Activated T-helper 2 cell treated with anti-CD3 and anti-CD28 coated beads, Interferon-gamma antibody, Interleukin-2, Interleukin-4, amounts not matched to agents 10 μg/mL and 5 μg/mL and 100 μg/mL, durations not matched to agents 14 hours and 24 hours and 36 hours (primary cell): ENCODE data around the gene RARB. TPM values are rescaled to one million over a fixed set of nuclear protein-coding genes. Genes with fewer than 3 reads are reported as not detected.

Experiments
- DNase-seq: peaks from one replicate; pipeline ENCODE4 v3.0.0; 2021; ENCODE audit warnings: low spot score
- H3K27ac Mint-ChIP-seq: one replicate; pipeline ENCODE4 v1.8.0; 2021; ENCODE audit warnings: mixed read lengths
- H3K27me3 Mint-ChIP-seq: one replicate; pipeline ENCODE4 v1.8.0; 2021; ENCODE audit warnings: low read depth, mixed read lengths
- H3K36me3 Mint-ChIP-seq: one replicate; pipeline ENCODE4 v1.8.0; 2021; ENCODE audit warnings: low read depth, mixed read lengths
- H3K4me1 Mint-ChIP-seq: one replicate; pipeline ENCODE4 v1.8.0; 2021; ENCODE audit warnings: low read depth, mixed read lengths
- H3K4me3 Mint-ChIP-seq: one replicate; pipeline ENCODE4 v1.8.0; 2021; ENCODE audit warnings: low read depth, mild to moderate bottlenecking, moderate library complexity, mixed read lengths
- H3K9me3 Mint-ChIP-seq: one replicate; pipeline ENCODE4 v1.8.0; 2021; ENCODE audit warnings: mixed read lengths
- intact Hi-C: fragments of 100-400 bp; cut with micrococcal nuclease; formaldehyde crosslinking; loops from one replicate; pipeline ENCODE4 v1.15.1; 2023
- total RNA-seq: library from RNA; stranded (reverse); gene quantifications from 2 replicates; pipeline ENCODE4 v1.2.3, GENCODE V29; 2022

RARB gene
- total RNA-seq, 1 donor from 2014 or later: not detected

GRCh38 chr3:25404569-25404968, 23.5 kb upstream of the RARB start:
- no peak for DNase-seq
- H3K9me3 Mint-ChIP-seq: no peaks in the 10 kb centered on the region
- H3K4me1 Mint-ChIP-seq: no peaks in the 10 kb centered on the region
- no peak overlapping the region for H3K27ac Mint-ChIP-seq
- H3K27me3 Mint-ChIP-seq: no peaks in the 10 kb centered on the region
- intact Hi-C loops: no loop called here
- H3K36me3 Mint-ChIP-seq: no peaks in the 10 kb centered on the region
- no peak overlapping the region for H3K4me3 Mint-ChIP-seq

GRCh38 chr3:25405335-25405734, 22.7 kb upstream of the RARB start:
- no peak overlapping the region for H3K4me3 Mint-ChIP-seq
- H3K9me3 Mint-ChIP-seq: no peaks in the 10 kb centered on the region
- no peaks in the 10 kb centered on the region for H3K4me1 Mint-ChIP-seq
- H3K36me3 Mint-ChIP-seq: no peaks in the 10 kb centered on the region
- H3K27ac Mint-ChIP-seq: no peak overlapping the region
- H3K27me3 Mint-ChIP-seq: no peaks in the 10 kb centered on the region
- no peak for DNase-seq
- intact Hi-C loops: no loop called here

GRCh38 chr3:25410703-25411102, 17.4 kb upstream of the RARB start:
- H3K27ac Mint-ChIP-seq: no peak overlapping the region
- H3K9me3 Mint-ChIP-seq: no peaks in the 10 kb centered on the region
- no peaks in the 10 kb centered on the region for H3K4me1 Mint-ChIP-seq
- intact Hi-C loops: no loop called here
- no peaks in the 10 kb centered on the region for H3K36me3 Mint-ChIP-seq
- DNase-seq: no peak
- H3K4me3 Mint-ChIP-seq: no peak overlapping the region
- H3K27me3 Mint-ChIP-seq: no peaks in the 10 kb centered on the region

DNA sequence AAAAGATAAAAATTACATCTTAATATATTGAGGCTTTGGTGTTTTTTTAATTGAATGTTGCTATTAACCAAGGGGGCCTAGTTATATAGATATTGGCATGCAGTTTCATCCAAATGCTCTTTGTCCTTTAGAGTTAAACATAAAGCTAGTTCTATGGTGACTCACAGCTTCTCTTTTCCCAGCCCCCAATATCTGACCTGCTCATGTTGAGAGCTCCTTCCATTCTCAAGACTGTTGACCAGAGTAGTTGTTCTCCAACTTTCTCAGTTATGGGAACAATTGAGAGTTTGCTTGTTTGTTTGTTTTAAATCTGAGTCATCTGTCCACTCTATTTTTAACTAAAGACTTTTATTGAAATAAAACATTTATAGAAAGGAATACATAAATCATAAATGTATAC, 15.8 kb upstream of the RARB start:
- intact Hi-C loops: no loop called here
- DNase-seq: no peak
- H3K4me3 Mint-ChIP-seq: no peak overlapping the region
- no peaks in the 10 kb centered on the region for H3K36me3 Mint-ChIP-seq
- H3K9me3 Mint-ChIP-seq: no peaks in the 10 kb centered on the region
- no peaks in the 10 kb centered on the region for H3K4me1 Mint-ChIP-seq
- no peaks in the 10 kb centered on the region for H3K27me3 Mint-ChIP-seq
- H3K27ac Mint-ChIP-seq: no peak overlapping the region

GRCh38 chr3:25416176-25416575, 11.9 kb upstream of the RARB start:
- Mint-ChIP-seq H3K4me1 (no peaks in the 10 kb centered on the region), H3K4me3 (no peak overlapping the region), H3K27me3 (no peaks in the 10 kb centered on the region), H3K36me3 (no peaks in the 10 kb centered on the region), H3K27ac (no peak overlapping the region), H3K9me3 (no peaks in the 10 kb centered on the region)
- DNase-seq: no peak
- intact Hi-C loops: no loop called here

DNA sequence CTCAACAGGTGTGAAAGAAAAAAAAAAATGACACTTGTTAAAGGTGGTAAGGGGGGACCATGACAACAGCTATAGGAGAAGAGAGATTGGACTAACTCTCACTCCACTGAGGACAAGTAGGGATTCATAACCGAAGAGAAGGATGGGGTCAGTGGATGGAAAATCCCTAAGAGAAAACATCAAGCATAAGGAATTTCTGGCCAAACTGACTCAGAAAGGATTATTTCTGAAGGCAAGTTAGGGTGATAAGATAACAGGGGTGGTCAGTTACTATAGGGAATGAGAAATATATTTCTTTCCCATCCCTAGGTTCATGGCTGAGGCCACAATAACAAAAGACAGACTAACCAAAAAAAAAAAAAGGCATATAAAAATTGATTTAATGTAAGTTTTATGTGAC, 9.5 kb upstream of the RARB start:
- intact Hi-C loops: no loop called here
- Mint-ChIP-seq H3K27ac (no peak overlapping the region), H3K27me3 (no peaks in the 10 kb centered on the region), H3K4me3 (no peak overlapping the region), H3K9me3 (no peaks in the 10 kb centered on the region), H3K36me3 (no peaks in the 10 kb centered on the region), H3K4me1 (no peaks in the 10 kb centered on the region)
- DNase-seq: no peak

GRCh38 chr3:25419251-25419650, 8.8 kb upstream of the RARB start:
- no peaks in the 10 kb centered on the region for H3K36me3 Mint-ChIP-seq
- H3K9me3 Mint-ChIP-seq: no peaks in the 10 kb centered on the region
- H3K27me3 Mint-ChIP-seq: no peaks in the 10 kb centered on the region
- intact Hi-C loops: no loop called here
- no peak for DNase-seq
- H3K4me1 Mint-ChIP-seq: no peaks in the 10 kb centered on the region
- no peak overlapping the region for H3K4me3 Mint-ChIP-seq
- no peak overlapping the region for H3K27ac Mint-ChIP-seq

DNA sequence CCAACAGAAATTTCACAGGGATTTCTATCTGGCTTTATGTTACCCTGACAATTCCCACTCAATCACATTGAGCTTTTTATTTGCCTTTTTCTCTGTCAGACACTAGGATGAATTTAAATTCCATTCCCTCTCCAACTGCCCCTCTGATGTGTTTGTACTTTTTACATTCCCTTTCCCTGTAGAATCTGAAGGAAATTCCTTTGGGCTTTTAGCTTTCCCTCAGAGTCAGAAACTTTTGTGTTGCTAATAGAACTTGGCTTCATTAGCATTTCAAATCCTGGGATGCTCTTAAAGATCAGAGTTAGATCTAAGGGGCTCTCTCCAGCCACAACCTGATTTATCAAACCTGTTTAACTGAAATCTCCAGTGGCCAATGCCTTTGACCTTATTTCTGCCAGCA, 7.9 kb upstream of the RARB start:
- intact Hi-C loops: no loop called here
- no peak overlapping the region for H3K27ac Mint-ChIP-seq
- no peak for DNase-seq
- H3K4me1 Mint-ChIP-seq: no peaks in the 10 kb centered on the region
- H3K4me3 Mint-ChIP-seq: no peak overlapping the region
- no peaks in the 10 kb centered on the region for H3K36me3 Mint-ChIP-seq
- no peaks in the 10 kb centered on the region for H3K9me3 Mint-ChIP-seq
- H3K27me3 Mint-ChIP-seq: no peaks in the 10 kb centered on the region

DNA sequence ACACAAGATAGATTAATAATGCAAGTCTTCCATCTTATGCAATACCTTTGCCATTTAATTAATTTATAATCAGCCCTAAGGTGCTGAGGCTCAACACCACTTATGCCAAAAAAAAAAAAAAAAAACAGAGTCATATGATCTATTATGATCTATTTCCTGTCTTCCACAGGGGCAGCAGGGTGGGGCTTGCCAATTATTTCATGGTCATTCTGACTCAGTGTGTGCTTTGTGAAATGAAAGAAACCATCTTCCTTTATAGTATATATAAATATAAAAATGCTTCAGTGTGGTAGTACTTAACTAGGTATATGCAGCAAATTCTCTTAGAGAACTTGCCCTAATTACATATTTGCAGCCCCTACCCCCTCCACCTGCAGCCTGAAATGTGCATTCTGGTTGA, 7.2 kb upstream of the RARB start:
- DNase-seq: no peak
- Mint-ChIP-seq H3K27ac (no peak overlapping the region), H3K9me3 (no peaks in the 10 kb centered on the region), H3K36me3 (no peaks in the 10 kb centered on the region), H3K27me3 (peaks cover 5% of the 10 kb centered on the region), H3K4me1 (no peaks in the 10 kb centered on the region), H3K4me3 (no peak overlapping the region)
- intact Hi-C loops: no loop called here

GRCh38 chr3:25421747-25422146, 6.3 kb upstream of the RARB start:
- peaks cover 12% of the 10 kb centered on the region for H3K27me3 Mint-ChIP-seq
- intact Hi-C loops: no loop called here
- H3K27ac Mint-ChIP-seq: no peak overlapping the region

DNA sequence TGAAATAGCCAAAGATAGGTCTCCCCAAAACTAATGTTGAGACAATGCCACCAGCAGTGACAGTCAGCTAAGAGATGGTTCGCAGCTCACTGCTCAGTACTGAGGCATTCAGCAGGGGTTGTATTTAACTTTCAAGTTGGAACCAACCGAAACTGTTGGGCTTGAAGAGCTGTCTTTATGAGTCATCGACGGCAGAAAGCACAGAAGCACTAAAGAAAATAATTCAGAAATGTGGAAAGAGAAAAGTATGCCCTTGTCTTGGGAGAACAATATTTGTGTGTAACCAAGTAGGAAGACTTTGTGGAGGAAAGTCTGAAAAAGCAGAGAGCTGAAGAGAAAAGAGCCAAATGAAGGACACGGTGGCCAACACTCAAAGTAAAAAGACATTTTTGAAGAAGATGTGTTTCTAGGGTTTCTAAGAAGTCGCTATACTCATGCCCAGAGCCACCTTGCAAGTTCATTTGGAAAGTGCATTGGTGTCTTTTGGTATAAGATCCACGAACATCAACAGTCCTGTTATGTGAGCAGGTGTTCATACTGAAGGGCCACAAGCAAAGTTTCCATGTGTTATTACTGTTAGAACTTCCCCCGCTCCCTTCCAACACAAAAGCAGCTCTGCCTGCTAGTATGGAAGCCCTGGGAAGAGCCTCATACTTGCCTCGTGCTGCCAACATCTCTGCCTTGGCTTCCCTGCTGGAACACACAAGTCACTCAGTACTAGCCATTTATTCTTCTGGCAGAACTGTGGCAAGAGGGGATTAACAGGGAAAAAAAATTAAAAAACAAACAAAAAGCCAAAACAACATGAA, 4.1 kb upstream of the RARB start:
- Mint-ChIP-seq H3K27me3 (peaks cover 34% of the 10 kb centered on the region), H3K9me3 (no peaks in the 10 kb centered on the region), H3K36me3 (no peaks in the 10 kb centered on the region), H3K4me3 (no peak overlapping the region), H3K27ac (no peak overlapping the region), H3K4me1 (peaks cover 6% of the 10 kb centered on the region)
- intact Hi-C loops: no loop called here
- no peak for DNase-seq

More at GRCh38 chr3:25421747-25422146, 6.3 kb upstream of the RARB start:
- Mint-ChIP-seq H3K4me1 (no peaks in the 10 kb centered on the region), H3K9me3 (no peaks in the 10 kb centered on the region), H3K4me3 (no peak overlapping the region), H3K36me3 (no peaks in the 10 kb centered on the region)
- no peak for DNase-seq

GRCh38 chr3:25424614-25425013, 3.4 kb upstream of the RARB start:
- no peak for DNase-seq
- peaks cover 40% of the 10 kb centered on the region for H3K27me3 Mint-ChIP-seq
- H3K9me3 Mint-ChIP-seq: no peaks in the 10 kb centered on the region
- intact Hi-C loops: no loop called here
- no peaks in the 10 kb centered on the region for H3K36me3 Mint-ChIP-seq
- peaks cover 6% of the 10 kb centered on the region for H3K4me1 Mint-ChIP-seq
- no peak overlapping the region for H3K4me3 Mint-ChIP-seq
- H3K27ac Mint-ChIP-seq: no peak overlapping the region

- Mint-ChIP-seq H3K36me3 (no peaks in the 10 kb centered on the region), H3K27me3 (peaks cover 50% of the 10 kb centered on the region), H3K27ac (no peak overlapping the region), H3K9me3 (no peaks in the 10 kb centered on the region), H3K4me3 (no peak overlapping the region), H3K4me1 (peaks cover 6% of the 10 kb centered on the region)
- intact Hi-C loops: no loop called here
- no peak for DNase-seq
Observed at GRCh38 chr3:25426408-25426807, 1.7 kb upstream of the RARB start.

DNA sequence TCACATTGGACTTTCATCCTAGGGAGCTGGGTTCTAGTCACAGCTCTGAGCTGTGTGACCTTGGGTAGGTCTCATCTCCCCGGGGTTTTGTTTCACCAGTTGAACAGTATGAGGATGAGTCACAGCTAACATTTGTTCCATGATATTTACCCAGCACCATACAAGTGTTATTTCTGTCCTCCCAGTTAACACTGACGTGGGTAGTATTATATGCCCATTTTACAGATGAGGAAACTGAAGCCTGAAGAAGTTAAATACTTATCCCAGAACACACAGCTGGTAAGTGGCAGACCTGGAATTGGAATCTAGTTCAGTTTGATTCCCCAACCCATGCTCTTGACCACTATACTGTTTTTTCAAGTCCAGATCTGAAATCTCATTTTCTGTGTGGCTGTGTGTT, 908 bp upstream of the RARB start:
- peaks cover 55% of the 10 kb centered on the region for H3K27me3 Mint-ChIP-seq
- H3K4me1 Mint-ChIP-seq: peaks cover 6% of the 10 kb centered on the region
- H3K27ac Mint-ChIP-seq: no peak overlapping the region
- intact Hi-C loops: no loop called here
- H3K4me3 Mint-ChIP-seq: no peak overlapping the region
- DNase-seq: no peak
- H3K36me3 Mint-ChIP-seq: no peaks in the 10 kb centered on the region
- H3K9me3 Mint-ChIP-seq: no peaks in the 10 kb centered on the region
